ENCODE results near the gene PIGQ.

PIGQ gene

GRCh38 chr16:540645-541340 lies 29.0 kb upstream of the PIGQ start:
- no peak for TF ChIP-seq GATA3 (IDR thresholded peaks at IDR 0.05; ENCODE audit: low read depth, low read length)
- no peak for TF ChIP-seq GATA2 (IDR thresholded peaks at IDR 0.05; ENCODE audit: low read depth, low read length)

GRCh38 chr16:543301-544164 lies 26.2 kb upstream of the PIGQ start:
- no peak for TF ChIP-seq GATA3 (IDR thresholded peaks at IDR 0.05; ENCODE audit: low read depth, low read length)

DNA sequence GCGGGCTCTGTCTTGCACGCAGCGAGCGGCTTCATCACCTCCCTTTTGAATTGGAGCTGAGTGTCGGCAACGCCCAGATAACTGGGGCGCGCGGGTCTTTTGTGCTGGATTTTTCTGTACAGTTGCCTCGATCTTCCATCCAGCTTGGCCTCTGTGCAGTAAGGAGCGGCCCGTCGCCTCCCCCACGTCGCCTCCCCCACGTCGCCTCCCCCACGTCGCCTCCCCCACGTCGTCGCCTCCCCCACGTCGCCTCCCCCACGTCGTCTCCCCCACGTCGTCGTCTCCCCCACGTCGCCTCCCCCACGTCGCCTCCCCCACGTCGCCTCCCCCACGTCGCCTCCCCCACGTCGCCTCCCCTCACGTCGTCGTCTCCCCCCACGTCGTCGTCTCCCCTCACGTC lies 25.3 kb upstream of the PIGQ start:
- TF ChIP-seq GATA3 (IDR thresholded peaks at IDR 0.05; ENCODE audit: low read depth, low read length) (no peak), GATA2 (IDR thresholded peaks at IDR 0.05; ENCODE audit: low read depth, low read length) (no peak)

- TF ChIP-seq GATA3 (IDR thresholded peaks at IDR 0.05; ENCODE audit: low read depth, low read length) (no peak), GATA2 (IDR thresholded peaks at IDR 0.05; ENCODE audit: low read depth, low read length) (no peak)
These were observed 22.6 kb upstream of the PIGQ start for GRCh38 chr16:546909-547770.

- TF ChIP-seq GATA3 (IDR thresholded peaks at IDR 0.05; ENCODE audit: low read depth, low read length) (no peak), GATA2 (IDR thresholded peaks at IDR 0.05; ENCODE audit: low read depth, low read length) (no peak)
These were observed 21.2 kb upstream of the PIGQ start for GRCh38 chr16:548586-548985.

GRCh38 chr16:549544-550263 lies 20.1 kb upstream of the PIGQ start:
- no peak for TF ChIP-seq GATA3 (IDR thresholded peaks at IDR 0.05; ENCODE audit: low read depth, low read length)
- no peak for TF ChIP-seq GATA2 (IDR thresholded peaks at IDR 0.05; ENCODE audit: low read depth, low read length)

DNA sequence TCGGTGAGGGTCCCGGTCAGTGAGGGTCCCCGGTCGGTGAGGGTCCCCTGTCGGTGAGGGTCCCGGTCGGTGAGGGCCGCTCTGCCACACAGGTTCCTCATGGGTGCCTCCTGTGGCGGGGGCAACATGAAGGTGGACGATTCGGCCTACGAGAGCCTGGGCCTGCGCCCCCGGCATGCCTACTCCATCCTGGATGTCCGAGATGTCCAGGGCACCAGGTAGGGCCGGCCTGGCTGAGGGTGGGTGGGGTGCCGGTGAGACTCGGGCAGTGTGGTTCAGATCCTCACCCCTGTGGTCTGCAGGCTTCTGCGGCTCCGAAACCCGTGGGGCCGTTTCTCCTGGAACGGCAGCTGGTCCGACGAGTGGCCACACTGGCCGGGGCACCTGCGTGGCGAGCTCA lies 18.6 kb upstream of the PIGQ start:
- TF ChIP-seq GATA2 (IDR thresholded peaks at IDR 0.05; ENCODE audit: low read depth, low read length) (no peak), GATA3 (IDR thresholded peaks at IDR 0.05; ENCODE audit: low read depth, low read length) (no peak)

- TF ChIP-seq GATA2 (IDR thresholded peaks at IDR 0.05; ENCODE audit: low read depth, low read length) (no peak), GATA3 (IDR thresholded peaks at IDR 0.05; ENCODE audit: low read depth, low read length) (no peak)
These were observed 17.6 kb upstream of the PIGQ start for GRCh38 chr16:552171-552570.

GRCh38 chr16:553601-554296 lies 16.0 kb upstream of the PIGQ start:
- TF ChIP-seq GATA2 (IDR thresholded peaks at IDR 0.05; ENCODE audit: low read depth, low read length) (no peak), GATA3 (IDR thresholded peaks at IDR 0.05; ENCODE audit: low read depth, low read length) (no peak)

DNA sequence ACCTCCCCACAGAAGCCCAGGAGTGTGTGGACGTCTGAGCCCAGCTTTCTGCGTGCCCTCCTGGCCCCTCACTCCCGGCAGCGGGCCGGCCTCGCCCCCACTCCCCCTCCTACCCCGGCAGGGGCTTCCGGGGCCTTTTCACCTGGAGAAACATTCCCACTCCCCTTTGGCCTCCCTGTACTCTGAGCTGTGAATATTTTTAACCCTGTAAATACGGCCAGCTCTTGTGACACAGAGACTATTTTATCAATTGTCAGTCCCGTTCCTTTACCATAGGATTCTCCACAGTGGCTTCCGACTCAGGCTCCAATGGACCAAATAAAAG lies 15.5 kb upstream of the PIGQ start:
- TF ChIP-seq GATA3 (IDR thresholded peaks at IDR 0.05; ENCODE audit: low read depth, low read length) (no peak), GATA2 (IDR thresholded peaks at IDR 0.05; ENCODE audit: low read depth, low read length) (no peak)

DNA sequence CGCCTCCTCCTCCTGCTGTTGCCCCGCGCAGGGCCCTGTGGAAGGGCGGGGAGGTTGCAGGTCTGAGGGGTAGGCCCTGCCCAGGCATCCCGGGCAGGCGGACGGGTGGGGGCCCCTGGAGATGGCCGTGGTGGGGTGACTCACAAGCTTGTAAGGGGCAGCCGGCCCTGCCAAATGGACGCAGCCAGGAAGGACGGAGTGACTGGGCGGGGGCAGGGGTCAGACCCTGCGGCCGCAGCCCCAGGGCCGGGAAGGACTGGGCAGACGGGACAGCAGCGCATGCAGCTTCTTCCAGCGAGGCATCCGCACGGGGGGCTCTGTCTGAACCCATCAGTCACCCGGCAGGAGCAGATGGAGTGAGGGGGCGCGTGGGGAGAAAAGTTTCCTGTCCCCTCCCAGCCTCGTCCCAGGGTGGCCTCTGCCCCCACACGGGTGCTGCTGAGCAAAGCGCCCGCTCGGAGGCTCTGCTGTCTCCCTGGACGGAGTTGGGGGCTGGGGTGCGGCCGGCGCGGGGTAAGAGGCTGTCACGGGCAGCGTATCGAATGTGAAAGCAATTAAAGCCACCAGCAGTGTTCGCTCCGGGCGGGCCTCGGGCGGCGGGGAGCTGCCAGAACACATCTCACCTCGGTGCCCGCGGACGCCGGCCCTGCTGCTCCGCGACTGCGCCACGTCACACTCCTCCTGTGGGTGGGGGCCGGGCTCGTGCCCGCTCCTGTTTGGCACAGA lies 15.0 kb upstream of the PIGQ start:
- TF ChIP-seq GATA3 (IDR thresholded peaks at IDR 0.05; ENCODE audit: low read depth, low read length) (no peak), GATA2 (IDR thresholded peaks at IDR 0.05; ENCODE audit: low read depth, low read length) (no peak)

DNA sequence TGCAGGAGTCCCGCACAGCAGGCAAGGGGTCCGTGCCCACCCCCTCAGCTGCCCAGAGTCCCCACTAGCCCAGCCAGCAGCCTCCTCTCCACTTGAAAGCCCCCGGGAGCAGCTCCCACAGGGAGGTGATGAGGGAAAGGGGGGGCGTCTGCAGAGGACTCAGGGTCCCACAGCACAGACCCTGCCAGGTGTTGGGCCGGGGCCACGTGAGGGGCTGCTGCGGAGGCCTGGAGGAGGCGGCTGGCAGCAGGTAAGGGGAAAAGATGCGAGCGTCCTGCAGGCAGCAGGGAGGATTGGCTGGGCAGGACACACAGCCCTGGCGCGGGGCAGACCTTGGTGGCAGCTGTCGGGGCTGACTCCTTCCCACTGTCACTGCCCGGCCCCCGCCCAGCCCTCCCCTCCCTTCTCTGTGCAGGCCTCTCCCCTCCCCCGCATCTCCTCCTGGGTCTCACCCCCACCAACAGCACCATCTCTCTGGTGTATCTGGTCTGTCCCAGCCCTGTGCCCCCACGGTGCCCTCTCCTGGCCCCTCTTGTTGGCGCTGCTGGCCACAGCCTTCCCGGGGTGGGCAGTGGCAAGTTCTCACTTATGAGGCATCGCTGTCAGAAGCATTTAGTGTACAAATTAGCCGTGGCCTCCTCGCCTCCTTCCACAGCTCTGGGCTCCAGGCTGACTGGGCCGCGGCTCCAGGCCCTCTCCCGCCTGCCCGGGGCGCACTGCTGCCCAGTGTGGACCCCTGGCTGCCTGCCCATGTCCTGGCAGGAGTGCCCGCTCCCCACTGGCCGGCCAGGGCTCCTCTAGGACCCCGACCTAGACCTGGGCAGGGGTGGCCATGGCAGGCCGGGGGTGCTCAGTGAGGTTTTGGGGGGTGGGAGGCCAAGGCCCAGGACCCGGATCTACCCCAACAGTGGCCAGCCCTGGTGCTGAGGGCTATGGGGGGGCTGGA lies 14.0 kb upstream of the PIGQ start:
- no peak for TF ChIP-seq GATA2 (IDR thresholded peaks at IDR 0.05; ENCODE audit: low read depth, low read length)
- TF ChIP-seq GATA3 (IDR thresholded peaks at IDR 0.05; ENCODE audit: low read depth, low read length): no peak

All from SH-SY5Y (cell line).